Activated T-helper 1 cell treated with anti-CD3 and anti-CD28 coated beads, Interleukin-2, amount 50 U/mL, for 16 hours (primary cell): ENCODE measurements around the gene FBP1.

ENCODE experiments used
- DNase-seq, 2 donors: peaks; one replicate each; pipeline ENCODE4 v3.0.0-alpha.2; 2020; ENCODE audit warnings: low read depth in 1 of 2, low spot score in 1 of 2

Gene FBP1

GRCh38 chr9:94639061-94639998 lies at the start of gene FBP1:
Gene FBP1 (minus strand): TSS chr9:94639518. CDS start chr9:94639310, 208 bp downstream.
- DNase-seq = no peak

- DNase-seq = no peak
These were observed 48.1 kb upstream of the FBP1 start for GRCh38 chr9:94687451-94687850.

- DNase-seq = no peak
These were observed 46.0 kb upstream of the FBP1 start for GRCh38 chr9:94685359-94685758.

GRCh38 chr9:94681508-94681907 lies 42.2 kb upstream of the FBP1 start:
- DNase-seq = peak in 1 of 2 donors; percentile 29

GRCh38 chr9:94680621-94681020 lies 41.3 kb upstream of the FBP1 start:
- DNase-seq = no peak

GRCh38 chr9:94680020-94680419 lies 40.7 kb upstream of the FBP1 start:
- DNase-seq = no peak

GRCh38 chr9:94679587-94679986 lies 40.3 kb upstream of the FBP1 start:
- DNase-seq = no peak

- DNase-seq = no peak
These were observed 38.6 kb upstream of the FBP1 start for GRCh38 chr9:94677929-94678328.

GRCh38 chr9:94676446-94677131 lies 37.3 kb upstream of the FBP1 start:
- DNase-seq = no peak

- DNase-seq = no peak
These were observed 35.9 kb upstream of the FBP1 start for GRCh38 chr9:94675008-94675881.

GRCh38 chr9:94672811-94673487 lies 33.6 kb upstream of the FBP1 start:
- DNase-seq = no peak

- DNase-seq = peak in 1 of 2 donors; percentile 17
These were observed 29.8 kb upstream of the FBP1 start for GRCh38 chr9:94668928-94669729.

- DNase-seq = no peak
These were observed 29.2 kb upstream of the FBP1 start for GRCh38 chr9:94668418-94668927.

- DNase-seq = no peak
These were observed 27.2 kb upstream of the FBP1 start for GRCh38 chr9:94666364-94667099.

GRCh38 chr9:94665613-94666012 lies 26.3 kb upstream of the FBP1 start:
- DNase-seq = no peak

GRCh38 chr9:94664801-94665200 lies 25.5 kb upstream of the FBP1 start:
- no peak for DNase-seq

GRCh38 chr9:94663640-94664039 lies 24.3 kb upstream of the FBP1 start:
- DNase-seq = no peak

GRCh38 chr9:94663140-94663539 lies 23.8 kb upstream of the FBP1 start:
- no peak for DNase-seq
